Measurements from ENCODE around the gene SLC25A51.

- TF ChIP-seq TAF1 (IDR thresholded peaks at IDR 0.05; ENCODE audit: low read depth, low read length) (no peak), POLR2A (IDR thresholded peaks at IDR 0.05; ENCODE audit: low read depth, low read length) (no peak), POLR2AphosphoS5 (IDR thresholded peaks at IDR 0.05; ENCODE audit: low read depth, low read length) (no peak), SPI1 (IDR thresholded peaks at IDR 0.05; ENCODE audit: low read depth, low read length) (no peak), POU2F2 (IDR thresholded peaks at IDR 0.05; ENCODE audit: low read depth, low read length) (no peak)
Measured at GRCh38 chr9:37921168-37921510, 17.2 kb upstream of the SLC25A51 start.

Measured in GM12891 (cell line).